AG09309 (cell line): ENCODE measurements around the gene CLEC9A.

ENCODE experiments used
- DNase-seq: peaks from one replicate; pipeline ENCODE4 v3.0.0-alpha.2; 2010; ENCODE audit warnings: low read depth
- H3K4me3 ChIP-seq: 2 replicates; pipeline ENCODE4 v1.5.1; 2011; ENCODE audit warnings: mild to moderate bottlenecking, low read depth, low read length, moderate library complexity; ENCODE audit not compliant: control insufficient read depth
- CTCF ChIP-seq: IDR thresholded peaks from 2 replicates; pipeline ENCODE4 v1.5.1; 2011; ENCODE audit warnings: mild to moderate bottlenecking, low read depth, low read length, inconsistent platforms; ENCODE audit not compliant: insufficient read depth, control insufficient read depth; ENCODE audit errors: missing control alignments

The CLEC9A gene

DNA sequence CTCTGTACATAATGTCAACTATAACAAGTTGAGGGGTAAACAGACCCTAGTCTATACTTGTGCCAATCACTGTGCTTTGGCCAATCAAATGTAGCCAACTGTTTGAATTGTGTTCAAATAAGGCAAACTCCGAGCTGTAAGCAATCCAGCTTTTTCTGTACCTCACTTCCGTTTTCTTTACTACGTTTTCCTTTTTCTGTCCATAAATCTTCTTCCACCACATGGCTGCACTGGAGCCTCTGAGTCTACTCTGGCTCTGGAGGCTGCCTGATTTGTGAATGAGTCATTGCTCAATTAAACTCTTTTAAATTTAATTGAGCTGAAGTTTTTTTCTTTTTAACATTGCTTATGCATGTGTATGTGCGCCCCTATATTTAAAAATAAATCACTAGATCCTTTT, 38.6 kb downstream of the CLEC9A start:
- DNase-seq: peak; percentile 49
- H3K4me3 ChIP-seq: no peak overlapping the region
- no peak for TF ChIP-seq CTCF

DNA sequence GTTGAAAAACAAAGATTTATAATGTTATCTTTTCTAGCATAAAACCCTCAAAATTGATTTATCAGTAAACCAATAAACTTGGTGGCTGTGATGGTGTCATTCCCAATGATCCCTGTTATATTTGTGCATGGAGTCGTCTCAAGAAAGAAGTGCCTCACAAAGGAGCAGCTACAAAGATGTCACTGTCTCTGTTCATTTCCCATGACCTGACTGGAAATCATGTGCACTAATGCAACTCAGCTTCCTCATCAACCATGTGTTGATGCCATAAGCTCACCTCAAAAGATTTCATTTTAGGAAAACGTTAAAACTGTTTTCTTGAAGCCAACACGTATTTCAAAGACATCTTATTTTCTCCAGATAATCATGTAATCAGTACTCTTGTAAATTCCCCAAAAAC, 39.5 kb downstream of the CLEC9A start:
- TF ChIP-seq CTCF: no peak

DNA sequence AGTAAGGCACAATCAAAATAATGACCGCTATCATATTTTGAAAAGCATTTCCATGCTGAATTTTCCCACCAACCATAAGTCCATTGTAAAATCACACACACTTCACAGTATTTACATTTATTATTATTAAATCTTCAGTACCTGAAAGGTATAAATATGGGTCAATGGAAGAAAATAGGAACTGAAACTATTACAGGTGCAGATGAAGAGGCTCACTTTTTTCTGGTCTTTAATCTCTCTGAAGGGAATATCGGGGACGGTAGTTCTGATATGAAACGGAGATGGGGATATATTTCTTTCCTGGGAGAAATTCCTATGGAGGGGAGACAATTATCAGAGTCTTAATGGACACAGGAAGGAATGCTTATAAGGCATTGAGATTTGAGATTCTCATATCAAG, 39.9 kb downstream of the CLEC9A start:
- H3K4me3 ChIP-seq: no peak overlapping the region
- TF ChIP-seq CTCF: no peak
- no peak for DNase-seq

More for the DNA sequence above, 39.5 kb downstream of the CLEC9A start:
- no peak for DNase-seq
- no peak overlapping the region for H3K4me3 ChIP-seq

DNA sequence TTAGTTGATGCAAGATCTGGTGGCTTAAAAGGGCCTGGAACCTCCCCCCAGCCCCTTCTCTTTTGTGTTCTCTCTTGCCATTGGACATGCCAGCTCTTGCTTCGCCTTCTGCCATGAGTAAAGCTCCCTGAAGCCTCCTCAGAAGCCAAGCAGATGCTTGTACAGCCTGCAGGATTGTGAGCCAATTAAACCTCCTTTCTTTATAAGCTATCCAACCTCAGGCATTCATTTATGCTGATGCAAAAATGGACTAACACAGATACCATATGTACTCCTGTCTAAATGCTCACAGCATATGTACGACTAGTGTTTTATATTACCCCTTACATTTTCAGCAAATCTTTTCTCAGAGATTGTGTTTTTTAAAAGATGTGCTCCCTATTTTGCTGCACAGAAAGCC, 41.6 kb downstream of the CLEC9A start:
- no peak overlapping the region for H3K4me3 ChIP-seq
- DNase-seq: no peak
- no peak for TF ChIP-seq CTCF

GRCh38 chr12:10073261-10073660, 42.8 kb downstream of the CLEC9A start:
- no peak for TF ChIP-seq CTCF
- no peak for DNase-seq
- H3K4me3 ChIP-seq: no peak overlapping the region

GRCh38 chr12:10075451-10075850, 45.0 kb downstream of the CLEC9A start:
- no peak overlapping the region for H3K4me3 ChIP-seq
- no peak for DNase-seq
- no peak for TF ChIP-seq CTCF
